NCI-H748 (cell line): ENCODE data around the gene PARD3B.

Source experiments
- DNase-seq: peaks from one replicate; lab custom pipeline; 2025; ENCODE audit not compliant: unreplicated experiment; lab: John Stamatoyannopoulos, UW

PARD3B gene

DNA sequence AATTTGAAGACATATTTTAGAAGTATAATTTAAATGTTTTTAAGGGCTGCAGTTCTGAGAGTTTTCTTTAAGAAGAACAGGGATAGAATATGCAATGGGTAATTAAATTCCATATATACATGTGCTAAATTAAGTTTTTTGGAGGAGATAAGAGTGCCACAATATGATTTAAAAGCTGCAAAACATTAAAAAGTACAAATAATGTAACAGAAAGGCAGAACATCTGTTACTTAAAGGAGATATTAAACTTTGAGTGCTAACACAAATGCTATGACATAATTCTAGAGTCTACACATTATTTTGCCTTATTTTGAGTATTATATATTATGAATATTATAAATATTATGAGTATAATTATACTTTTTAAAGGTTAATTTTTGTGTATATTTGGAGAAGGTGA is 102.4 kb downstream of the PARD3B start:
- no peak for DNase-seq

DNA sequence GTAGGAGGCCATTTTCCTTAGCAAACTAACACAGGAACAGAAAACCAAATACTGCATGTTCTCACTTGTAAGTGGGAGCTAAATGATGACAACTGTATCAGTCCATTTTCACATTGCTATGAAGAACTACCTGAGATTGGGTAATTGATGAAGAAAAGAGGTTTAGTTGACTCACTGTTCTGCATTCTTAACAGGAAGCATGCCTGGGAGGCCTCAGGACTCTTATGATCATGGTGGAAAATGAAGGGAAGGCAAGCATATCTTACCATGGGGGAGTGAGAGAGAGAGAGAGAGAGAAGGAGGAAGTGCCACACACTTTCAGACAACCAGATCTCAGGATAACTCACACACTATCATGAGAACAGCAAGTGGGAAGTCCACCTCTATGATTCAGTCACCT is 105.3 kb downstream of the PARD3B start:
- DNase-seq = no peak

DNA sequence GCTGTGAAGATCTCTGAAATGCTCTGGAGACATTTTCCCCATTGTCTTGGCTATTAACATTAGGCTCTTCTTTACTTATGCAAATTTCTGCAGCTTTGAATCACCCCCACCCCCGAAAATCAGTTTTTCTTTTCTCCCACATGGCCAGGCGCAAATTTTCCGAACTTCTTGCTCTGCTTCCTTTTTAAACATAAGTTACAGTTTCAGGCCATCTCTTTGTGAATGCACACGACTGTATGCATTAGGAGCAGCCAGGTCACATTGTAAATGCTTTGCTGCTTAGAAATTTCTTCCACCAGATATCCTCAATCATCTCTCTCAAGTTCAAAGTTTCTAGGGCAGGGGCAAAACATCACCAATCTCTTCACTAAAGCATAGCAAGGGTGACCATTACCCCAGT is 106.8 kb downstream of the PARD3B start:
- no peak for DNase-seq

DNA sequence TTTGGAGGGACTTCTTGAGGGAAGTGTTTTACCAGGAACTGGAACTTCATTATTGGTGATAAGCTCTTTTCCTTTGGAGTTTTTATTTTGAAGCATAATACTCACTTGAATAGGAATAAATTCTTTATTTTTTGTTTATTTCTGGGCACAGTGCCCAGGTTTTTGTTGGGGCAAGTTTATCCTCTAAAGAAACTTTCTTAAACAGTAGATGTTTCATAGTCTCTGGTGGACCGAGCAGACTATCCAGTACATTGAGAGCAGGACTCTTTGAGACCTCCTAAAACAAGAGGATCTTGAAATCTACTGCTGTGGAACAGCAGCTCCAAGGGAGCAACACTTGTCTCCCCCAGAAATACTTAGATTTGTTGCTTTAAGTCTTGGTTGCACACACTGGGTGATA is 109.4 kb downstream of the PARD3B start:
- DNase-seq = no peak

DNA sequence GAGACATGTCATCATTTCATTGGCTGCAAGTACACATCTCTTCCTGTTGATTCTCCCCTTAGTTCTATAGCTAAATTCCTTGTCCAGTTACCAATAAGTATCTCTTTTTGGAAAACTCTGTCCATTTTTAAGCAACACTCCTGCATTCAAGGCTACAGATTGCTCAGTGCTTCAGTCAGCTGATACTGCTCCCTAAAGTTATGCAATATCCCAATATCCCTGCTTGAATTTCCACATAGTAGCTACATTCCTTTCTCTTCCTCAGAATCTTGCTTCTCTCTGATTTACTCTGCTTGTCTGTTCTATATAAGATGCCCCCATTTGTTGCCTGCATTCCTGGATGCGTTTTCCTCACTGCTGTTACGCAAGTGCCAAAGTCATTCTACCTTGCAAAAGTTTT is 109.8 kb downstream of the PARD3B start:
- DNase-seq = no peak

DNA sequence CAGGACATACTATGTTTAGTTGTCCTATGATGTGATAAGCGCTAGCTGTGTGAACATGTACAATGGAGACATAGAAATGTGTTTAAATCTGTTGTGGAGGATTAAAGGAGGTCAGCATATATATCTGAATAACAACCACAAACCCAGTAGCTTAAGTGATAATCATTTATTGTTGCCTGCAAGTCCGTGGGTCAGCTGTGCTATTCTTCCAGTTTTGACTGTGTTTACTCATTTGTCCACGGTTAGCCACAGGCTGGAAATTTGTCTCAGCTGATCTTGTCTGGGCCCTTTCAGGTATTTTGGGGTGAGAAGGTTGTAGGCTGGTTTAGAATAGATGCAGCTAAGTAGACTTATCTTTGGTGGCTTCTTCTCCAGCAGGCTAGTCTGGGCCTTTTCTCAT is 110.4 kb downstream of the PARD3B start:
- DNase-seq = no peak

DNA sequence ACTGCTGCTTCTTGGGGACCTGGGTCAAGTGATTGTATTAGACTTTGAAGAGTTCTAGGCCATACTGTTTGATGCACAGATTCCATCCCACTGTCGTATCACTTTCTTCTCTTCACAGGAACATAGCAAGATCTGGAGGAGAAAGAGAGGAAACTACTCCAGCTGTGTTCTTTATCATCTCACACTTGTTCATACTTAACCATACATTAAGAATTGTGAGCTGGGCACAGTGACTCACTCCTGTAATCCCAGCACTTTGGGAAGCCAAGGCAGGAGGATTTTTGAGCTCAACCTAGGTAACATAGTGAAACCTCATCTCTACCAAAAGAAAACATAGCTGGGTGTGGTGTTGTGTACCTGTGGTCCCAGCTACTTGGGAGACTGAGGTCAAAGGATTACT is 111.7 kb downstream of the PARD3B start:
- DNase-seq = no peak

DNA sequence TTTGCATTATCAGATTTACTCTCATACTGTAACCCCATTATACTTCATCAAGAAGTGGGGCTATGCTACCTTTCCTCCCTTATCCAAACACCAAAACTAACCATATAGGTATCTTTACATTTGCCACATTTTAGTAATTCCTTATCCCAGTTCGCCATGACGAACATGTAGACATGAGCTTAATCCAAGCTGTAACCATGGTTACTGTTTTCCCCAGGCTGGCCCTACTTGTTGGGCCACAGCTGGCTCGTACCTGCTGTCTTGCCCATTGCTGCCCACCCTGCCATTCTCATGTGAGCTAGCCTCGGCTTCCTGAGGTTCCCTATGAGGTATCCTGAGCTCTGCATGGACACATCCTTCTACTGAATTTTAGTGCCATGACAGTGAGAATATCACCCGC is 117.7 kb downstream of the PARD3B start:
- DNase-seq = no peak

DNA sequence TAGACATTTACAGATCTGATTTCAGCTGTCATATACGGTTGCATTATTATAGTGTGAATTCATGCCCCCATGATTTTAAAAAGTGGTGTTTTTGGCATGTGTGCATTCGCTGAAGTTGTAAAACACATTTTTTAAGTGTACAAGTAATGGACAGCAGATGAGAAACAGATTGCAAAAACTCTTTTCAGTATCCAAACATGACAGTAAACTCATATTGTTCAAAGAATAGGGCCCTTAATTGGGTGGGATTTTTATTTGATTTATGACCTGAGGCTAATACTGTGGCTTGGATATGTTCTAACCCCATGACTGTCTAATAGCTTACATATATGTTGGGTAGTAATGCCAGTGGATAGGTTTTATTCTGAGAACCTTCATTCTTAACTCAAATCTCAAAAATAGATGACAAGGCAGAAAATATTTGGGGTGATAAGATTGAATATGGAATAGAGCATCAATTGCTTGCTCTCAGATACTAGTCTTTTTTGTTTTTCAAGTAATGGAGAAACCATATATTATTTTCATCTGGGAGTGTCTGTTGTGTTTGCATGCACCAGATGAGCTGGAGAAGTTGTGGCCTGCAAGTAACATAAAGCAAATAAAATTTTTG is 118.6 kb downstream of the PARD3B start:
- DNase-seq = no peak

DNA sequence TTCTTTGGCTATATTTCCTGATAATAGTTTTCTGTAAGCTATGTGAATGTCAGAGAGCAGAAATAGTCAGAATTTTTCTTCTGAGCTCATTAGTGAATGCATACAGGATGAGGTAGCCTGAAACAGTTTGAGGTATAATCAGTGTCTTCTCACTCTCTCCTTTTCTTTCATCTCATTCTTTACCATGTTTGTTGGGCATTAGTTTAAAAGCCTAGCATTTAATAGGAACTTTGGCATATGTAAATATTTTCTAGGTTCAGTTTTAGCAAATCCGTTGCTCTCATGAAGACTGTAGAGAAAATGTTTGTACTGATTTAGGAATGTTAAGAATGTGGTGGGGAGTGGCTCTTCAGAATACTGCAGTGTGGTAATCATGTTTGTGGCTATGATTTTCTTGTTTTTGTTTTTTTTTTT is 119.4 kb downstream of the PARD3B start:
- DNase-seq = no peak

DNA sequence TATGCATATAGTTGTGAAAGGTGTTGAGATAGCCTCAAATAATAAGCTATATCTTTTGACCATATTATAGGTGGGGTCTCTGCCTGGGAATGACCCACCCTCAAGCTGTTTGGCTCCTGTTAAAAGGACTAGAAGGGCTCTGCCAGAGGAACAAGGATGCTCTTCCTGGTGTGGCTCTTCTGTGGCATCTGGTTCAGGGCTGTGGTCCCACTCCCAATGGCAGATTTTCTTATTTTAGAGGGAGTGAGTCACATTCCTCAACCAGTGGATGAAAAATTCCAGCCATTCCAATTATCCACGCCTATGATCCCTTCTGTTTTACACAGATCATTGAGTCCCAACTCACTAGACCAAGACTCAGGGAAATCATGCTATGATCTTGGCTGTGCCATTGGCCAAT is 119.9 kb downstream of the PARD3B start:
- DNase-seq = no peak

DNA sequence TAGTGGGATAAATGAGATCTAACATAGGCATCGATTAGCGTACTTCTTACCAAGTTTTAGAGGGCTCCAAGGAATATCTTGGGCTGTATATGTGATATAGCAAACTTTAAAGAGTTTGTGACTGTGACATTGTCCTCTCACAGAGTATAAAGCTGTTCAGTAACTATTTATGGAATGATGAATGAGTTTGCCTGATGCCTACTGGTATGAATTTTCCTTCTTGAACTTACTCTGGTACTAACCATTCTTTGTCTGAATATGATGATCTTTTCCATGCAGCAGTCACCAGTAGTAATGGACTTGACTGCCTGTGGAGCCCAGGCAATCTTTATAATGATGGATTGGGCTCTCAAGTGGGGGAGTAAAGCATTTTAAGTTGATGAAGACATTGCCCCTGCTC is 120.5 kb downstream of the PARD3B start:
- DNase-seq = no peak

DNA sequence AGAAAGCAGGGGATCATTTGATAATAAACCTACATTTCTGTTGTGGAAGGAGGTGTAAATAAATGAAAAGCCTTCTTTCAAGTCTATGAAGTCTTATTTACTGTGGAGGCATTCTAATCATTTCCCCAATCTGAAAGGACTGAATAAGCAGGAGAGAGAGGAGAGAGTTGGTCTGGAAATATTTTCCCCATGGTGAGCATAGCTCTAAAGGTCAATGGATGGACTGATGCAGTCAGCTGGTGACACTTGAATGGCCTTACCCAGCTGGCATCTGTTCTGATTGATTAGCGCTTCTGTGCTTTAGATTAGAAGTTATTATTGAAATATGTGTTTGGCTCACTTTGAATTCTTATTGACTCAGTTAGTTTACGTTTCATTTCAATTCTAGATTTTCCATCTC is 122.7 kb downstream of the PARD3B start:
- no peak for DNase-seq

DNA sequence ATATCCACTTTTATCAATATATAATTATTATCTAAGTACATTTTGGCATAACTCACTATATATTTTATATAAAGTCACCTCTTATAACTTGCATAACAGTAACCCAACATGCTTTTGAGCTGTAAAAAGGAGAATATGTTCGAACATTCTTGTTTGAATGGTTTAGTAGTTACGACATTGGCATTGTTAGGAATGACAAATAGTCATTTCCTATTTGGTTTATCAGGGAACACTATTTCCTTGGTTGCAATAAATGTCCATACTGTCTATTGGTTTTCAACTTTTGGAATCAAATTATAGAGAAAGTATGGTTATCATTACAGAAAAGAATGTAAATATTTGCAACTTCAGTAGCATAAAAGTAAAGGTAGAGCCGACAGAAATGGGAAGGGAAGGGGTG is 124.1 kb downstream of the PARD3B start:
- DNase-seq = no peak

DNA sequence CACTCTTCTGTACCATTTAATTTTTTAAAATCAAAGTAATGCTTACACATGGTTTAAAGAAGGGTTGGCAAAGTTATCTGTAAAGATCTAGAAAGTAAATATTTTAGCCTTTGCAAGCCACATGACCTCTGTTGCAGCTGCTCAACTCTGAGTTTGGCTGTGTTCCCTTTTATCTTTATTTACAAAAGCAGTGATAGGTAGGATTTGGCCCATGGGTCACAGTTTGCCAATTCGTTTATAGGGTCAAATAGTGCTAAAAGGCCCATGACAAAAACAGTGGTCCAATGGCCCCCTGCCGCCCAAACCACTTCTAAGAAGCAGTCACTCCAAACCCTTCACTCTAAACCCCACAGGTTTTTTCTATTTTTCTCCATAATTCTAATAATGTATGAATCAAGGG is 124.8 kb downstream of the PARD3B start:
- DNase-seq = no peak

DNA sequence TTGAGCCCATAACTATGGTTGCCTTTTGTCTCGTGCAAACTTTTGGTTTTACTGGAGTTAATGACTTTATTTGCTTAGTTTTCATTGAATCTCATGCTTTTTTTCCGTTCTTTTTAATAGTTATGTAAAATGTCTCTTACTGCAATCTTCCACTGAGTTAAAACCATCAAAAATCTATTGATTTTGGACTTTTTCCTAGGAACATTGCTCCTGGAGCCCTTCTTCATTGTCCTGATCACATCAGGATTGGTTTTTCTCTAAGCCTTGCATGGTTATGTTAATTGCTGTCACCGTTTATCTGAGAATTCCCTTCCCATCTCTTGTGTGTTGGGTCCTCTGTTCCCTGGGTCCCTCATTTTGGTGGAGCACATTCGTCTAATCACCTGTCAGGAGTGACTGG is 125.5 kb downstream of the PARD3B start:
- DNase-seq = no peak

DNA sequence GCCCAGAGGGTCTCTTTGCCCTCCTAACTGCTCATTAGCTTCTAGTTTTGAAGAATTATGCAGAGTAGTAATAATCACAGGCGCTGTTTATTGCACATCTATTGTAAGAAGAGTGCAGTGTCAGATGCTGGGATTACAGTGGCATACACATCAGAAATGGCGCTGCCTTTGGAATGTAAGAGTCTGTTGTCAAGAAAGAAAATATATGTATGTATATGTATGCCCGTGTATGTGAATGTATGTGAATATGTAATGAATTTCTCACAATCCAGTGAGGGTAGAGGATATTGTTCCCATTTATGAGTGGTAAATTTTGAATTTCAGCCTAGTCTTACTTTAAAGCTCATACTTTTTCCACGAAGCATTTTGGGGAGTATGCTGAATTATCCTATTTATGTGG is 127.5 kb downstream of the PARD3B start:
- DNase-seq = no peak

DNA sequence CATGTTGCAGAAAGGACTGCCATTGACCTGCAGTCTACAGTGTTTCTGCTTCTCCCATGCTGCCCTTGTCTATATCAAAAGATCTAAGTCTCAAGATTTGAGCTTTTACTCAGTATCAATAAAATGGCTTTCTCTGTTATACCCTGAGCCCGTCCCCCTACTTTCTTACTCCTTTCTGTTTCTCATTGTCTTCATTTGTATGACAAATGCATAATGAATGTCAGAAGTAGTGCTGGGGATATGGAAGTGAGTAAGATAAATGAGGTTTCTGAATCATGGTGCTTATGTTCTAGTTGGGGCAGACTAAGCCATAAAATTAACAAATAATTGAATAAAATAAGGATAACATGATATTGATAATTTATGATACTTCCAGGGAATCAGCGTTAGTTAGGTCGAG is 128.6 kb downstream of the PARD3B start:
- DNase-seq = no peak

DNA sequence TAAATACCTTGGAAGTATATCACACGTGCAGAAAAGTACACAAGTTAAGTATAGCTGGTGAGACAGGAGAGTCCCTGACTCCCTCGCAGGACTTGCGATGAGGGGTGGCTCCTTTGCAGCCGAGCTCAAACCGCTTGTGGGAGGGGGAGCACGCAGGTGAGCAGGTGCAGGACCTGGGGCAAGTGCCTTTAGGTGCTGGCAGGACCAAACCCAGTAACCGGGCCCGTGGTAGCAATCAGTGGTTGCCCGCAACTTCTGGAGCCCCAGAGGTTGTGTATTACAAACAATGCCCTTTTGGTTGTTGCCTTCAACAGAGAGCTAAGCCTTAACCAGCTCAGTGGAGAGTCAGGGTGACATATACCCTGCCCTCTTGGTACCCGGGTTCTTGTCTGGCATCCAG is 132.8 kb downstream of the PARD3B start:
- DNase-seq = no peak

DNA sequence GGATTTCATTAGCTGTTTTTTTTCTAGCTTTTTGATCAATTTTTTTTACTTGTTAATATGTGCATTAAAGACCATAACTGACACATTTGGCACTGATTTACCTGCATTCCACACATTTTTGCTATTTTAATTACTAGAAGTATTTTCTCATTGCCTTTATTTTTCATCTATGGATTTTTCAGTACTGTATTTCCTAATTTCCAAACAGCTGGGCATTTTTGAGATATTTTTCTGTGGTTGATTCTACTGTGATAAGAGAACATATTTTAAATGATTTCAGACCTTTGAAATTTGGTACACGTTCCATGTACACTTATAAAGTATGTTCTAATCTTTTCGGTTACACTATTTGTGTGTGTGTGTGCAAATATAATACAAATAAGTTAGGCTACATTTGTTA is 135.3 kb downstream of the PARD3B start:
- no peak for DNase-seq

DNA sequence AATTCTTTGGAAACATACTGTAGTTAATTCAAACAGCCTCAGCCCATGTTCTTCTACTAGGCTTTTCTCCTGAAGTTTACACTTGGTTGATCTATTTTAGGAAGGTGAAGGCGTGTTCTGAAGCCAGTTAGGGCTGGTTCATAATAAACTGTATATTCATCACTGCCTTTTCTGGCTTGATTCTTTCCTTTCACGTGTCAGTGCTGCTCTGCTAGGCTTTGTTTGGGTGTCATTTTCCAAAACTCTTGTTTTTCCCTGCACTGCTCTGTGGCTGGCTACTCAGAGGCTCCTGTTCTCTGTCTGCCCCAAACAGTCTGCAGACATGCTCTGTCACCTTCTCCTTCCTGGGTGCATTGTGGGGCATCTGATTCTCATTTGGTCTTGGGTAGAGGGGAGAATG is 136.1 kb downstream of the PARD3B start:
- no peak for DNase-seq

DNA sequence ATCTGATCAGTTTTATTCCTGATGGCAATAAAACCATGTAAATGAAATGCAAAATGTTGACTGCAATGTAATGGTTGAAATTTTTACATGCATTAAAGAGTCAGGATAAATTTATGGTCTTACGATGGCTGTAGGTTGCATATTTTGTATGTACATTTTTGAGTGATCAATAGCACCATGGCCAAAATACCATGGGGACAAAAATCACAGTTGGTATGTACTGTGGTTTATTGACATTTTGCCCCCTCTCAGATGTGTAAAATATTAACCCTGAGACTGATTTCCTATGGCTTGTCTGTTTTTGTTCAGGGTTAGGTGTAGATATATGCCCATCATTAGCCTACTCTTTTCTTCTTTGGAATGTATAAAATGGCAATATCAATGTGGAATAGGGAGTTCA is 138.1 kb downstream of the PARD3B start:
- DNase-seq = no peak

DNA sequence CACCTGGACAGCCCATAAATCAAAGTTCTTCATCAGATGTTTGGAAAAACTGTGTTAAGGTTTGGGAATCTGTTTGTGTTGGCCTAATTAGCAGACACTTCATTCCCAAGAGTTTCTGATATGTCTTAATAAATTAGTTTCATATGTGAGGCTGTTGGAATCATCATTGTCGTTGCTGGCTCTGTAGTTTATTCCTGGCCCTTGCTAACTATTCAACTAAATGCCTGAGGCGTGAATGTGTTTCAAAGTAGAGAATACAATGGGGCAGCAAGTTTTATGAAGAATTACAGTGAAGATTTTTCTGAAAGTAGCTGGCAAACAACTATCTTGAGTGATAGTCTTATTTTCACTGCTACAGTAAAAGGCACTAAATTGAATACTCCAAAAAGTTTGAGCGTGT is 141.1 kb downstream of the PARD3B start:
- DNase-seq = no peak

DNA sequence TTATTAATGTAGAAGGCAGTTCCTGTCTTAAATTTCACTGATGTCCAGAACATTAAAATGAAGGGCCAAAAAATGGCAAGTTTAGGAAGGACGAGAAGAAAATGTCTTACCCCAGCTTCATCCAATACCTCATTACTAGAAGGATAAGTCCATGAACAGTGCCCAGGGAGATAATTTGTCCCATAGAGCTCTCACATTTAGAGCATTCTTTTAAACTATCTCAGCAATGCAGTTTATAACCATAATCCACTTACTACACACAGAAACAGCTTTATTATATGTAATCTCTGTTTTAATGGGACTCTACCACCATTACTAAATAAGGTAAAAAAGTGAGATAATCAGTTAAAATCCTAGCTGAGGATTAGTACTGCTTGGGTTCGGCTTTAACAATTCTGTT is 142.5 kb downstream of the PARD3B start:
- DNase-seq = no peak
